ENCODE data around the gene CAMK1D.
"Not testable (repeated sequence)": the region's sequence is repeated elsewhere in the genome, so short reads cannot be mapped to it uniquely, and the experiment has no call there.

DNA sequence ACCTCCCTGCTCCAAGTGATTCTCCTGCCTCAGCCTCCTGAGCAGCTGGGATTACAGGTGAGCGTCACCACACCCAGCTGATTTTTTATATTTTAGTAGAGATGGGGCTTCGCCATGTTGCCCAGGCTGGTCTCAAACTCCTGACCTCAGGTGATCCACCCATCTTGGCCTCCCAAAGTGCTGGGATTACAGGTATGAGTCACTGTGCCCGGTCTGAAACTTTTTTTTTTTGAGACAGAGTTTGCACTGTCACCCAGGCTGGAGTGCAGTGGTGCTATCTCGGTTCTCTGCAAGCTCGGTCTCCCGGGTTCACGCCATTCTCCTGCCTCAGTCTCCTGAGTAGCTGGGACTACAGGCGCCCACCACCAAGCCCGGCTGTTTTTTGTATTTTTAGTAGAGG lies 21.0 kb upstream of the CAMK1D start:
- TF ChIP-seq, protein P1, sequence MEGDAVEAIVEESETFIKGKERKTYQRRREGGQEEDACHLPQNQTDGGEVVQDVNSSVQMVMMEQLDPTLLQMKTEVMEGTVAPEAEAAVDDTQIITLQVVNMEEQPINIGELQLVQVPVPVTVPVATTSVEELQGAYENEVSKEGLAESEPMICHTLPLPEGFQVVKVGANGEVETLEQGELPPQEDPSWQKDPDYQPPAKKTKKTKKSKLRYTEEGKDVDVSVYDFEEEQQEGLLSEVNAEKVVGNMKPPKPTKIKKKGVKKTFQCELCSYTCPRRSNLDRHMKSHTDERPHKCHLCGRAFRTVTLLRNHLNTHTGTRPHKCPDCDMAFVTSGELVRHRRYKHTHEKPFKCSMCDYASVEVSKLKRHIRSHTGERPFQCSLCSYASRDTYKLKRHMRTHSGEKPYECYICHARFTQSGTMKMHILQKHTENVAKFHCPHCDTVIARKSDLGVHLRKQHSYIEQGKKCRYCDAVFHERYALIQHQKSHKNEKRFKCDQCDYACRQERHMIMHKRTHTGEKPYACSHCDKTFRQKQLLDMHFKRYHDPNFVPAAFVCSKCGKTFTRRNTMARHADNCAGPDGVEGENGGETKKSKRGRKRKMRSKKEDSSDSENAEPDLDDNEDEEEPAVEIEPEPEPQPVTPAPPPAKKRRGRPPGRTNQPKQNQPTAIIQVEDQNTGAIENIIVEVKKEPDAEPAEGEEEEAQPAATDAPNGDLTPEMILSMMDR (IDR thresholded peaks at IDR 0.05) = not testable (repeated sequence)
- not testable (repeated sequence) for TF ChIP-seq POLR2AphosphoS5, POLR2A (IDR thresholded peaks at IDR 0.05)

All from breast epithelium (tissue), 3 donors.